Osteocyte (in vitro differentiated cells): ENCODE results near the gene VSX1. TPM values are rescaled to one million over a fixed set of nuclear protein-coding genes. Genes with fewer than 3 reads are reported as not detected.

Source experiments
- DNase-seq: peaks from one replicate; pipeline ENCODE4 v3.0.0; 2021; ENCODE audit warnings: mixed read lengths; ENCODE audit not compliant: unreplicated experiment; ENCODE audit errors: extremely low spot score
- H3K27ac Mint-ChIP-seq: one replicate; pipeline ENCODE4 v1.8.0; 2021; ENCODE audit warnings: mild to moderate bottlenecking, mixed read lengths; ENCODE audit not compliant: unreplicated experiment
- H3K27me3 Mint-ChIP-seq: one replicate; pipeline ENCODE4 v1.8.0; 2021; ENCODE audit warnings: mixed read lengths; ENCODE audit not compliant: unreplicated experiment
- H3K36me3 Mint-ChIP-seq: one replicate; pipeline ENCODE4 v1.8.0; 2021; ENCODE audit warnings: mixed read lengths; ENCODE audit not compliant: unreplicated experiment
- H3K4me1 Mint-ChIP-seq: one replicate; pipeline ENCODE4 v1.8.0; 2021; ENCODE audit warnings: mixed read lengths; ENCODE audit not compliant: unreplicated experiment
- H3K4me3 Mint-ChIP-seq: one replicate; pipeline ENCODE4 v1.8.0; 2021; ENCODE audit warnings: mild to moderate bottlenecking, moderate library complexity, mixed read lengths; ENCODE audit not compliant: unreplicated experiment
- H3K9me3 Mint-ChIP-seq: one replicate; pipeline ENCODE4 v1.8.0; 2021; ENCODE audit warnings: mixed read lengths; ENCODE audit not compliant: unreplicated experiment
- total RNA-seq: library from RNA; stranded (reverse); gene quantifications from 2 replicates; pipeline ENCODE4 v1.2.1, GENCODE V29; 2021
- TF ChIP-seq, protein P1 (sequence below): fragments of 200-600 bp; sonication (generic); IDR thresholded peaks from 2 replicates; pipeline ENCODE4 v1.5.0; 2021; ENCODE audit warnings: antibody characterized with exemption, mild to moderate bottlenecking, moderate library complexity

VSX1 gene
- total RNA-seq, 1 donor from 2014 or later: not detected

DNA sequence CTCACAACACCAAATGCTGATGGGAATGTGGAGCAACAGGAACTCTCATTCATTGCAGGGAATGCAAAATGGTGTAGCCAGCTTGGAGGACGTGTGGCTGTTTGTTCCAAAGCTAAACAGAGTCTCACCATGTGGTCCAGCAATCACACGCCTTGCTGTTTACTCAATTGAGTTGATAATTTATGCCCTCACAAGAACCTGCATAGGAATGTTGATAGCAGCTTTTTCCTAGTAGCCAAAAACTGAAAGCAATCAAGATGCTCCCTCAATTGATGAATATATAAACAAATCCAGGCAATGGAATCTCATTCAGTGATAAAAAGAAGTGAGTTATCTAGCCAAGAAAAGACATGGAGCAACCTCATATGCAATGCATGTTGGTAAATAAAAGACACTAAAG is 15.6 kb upstream of the VSX1 start:
- TF ChIP-seq, protein P1, sequence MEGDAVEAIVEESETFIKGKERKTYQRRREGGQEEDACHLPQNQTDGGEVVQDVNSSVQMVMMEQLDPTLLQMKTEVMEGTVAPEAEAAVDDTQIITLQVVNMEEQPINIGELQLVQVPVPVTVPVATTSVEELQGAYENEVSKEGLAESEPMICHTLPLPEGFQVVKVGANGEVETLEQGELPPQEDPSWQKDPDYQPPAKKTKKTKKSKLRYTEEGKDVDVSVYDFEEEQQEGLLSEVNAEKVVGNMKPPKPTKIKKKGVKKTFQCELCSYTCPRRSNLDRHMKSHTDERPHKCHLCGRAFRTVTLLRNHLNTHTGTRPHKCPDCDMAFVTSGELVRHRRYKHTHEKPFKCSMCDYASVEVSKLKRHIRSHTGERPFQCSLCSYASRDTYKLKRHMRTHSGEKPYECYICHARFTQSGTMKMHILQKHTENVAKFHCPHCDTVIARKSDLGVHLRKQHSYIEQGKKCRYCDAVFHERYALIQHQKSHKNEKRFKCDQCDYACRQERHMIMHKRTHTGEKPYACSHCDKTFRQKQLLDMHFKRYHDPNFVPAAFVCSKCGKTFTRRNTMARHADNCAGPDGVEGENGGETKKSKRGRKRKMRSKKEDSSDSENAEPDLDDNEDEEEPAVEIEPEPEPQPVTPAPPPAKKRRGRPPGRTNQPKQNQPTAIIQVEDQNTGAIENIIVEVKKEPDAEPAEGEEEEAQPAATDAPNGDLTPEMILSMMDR: no peak
- DNase-seq: no peak
- H3K4me3 Mint-ChIP-seq: no peak overlapping the region
- H3K27ac Mint-ChIP-seq: no peak overlapping the region
- H3K9me3 Mint-ChIP-seq: no peaks in the 10 kb centered on the region
- peaks cover 67% of the 10 kb centered on the region for H3K27me3 Mint-ChIP-seq
- no peaks in the 10 kb centered on the region for H3K4me1 Mint-ChIP-seq
- H3K36me3 Mint-ChIP-seq: no peaks in the 10 kb centered on the region

DNA sequence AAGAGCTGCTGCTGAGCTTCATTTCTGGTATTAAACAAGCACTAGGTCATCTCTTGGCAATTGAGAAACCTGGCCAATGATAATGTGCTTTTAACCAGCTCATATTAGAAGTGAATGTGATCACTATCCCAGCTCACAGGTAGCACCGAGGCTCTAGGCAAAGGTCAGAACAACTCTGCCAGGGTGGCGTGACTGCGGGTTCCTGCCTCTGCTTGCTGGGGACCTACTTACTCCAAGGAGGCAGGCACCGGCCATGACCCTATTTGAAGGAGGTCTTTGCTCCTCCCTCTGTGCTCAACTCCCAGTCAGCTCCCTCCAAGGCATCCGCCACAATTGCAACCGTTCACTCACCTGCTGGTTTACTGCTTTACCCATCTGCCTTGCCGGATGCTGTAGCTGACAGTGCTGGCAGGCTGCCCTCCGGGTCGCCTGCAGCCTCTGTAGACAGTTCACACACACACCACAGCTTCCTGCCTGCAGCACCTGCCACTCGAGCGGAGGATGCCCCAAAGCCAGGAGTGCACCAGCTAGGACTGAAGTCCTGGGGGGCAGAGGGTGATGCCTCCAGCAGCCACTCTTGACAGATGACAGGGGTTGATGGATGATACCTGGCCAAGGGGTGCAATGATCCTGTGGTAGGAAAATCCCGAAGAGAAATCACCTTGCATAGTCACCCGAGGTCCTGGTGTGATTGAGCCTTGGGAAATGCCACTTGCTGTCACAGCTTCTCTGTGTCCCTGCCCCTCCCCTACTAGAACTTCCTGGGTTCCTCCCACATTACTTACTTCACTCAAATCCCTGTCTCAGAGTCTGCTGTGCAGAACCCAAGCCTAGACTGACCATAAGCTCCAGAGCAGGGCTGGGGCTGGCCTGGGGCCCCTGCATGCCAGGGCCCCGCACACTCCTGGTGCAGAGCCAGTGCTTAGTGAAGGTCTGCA is 8.8 kb upstream of the VSX1 start:
- no peaks in the 10 kb centered on the region for H3K36me3 Mint-ChIP-seq
- no peak for DNase-seq
- no peaks in the 10 kb centered on the region for H3K4me1 Mint-ChIP-seq
- TF ChIP-seq, protein P1: no peak
- H3K27me3 Mint-ChIP-seq: peaks cover 71% of the 10 kb centered on the region
- H3K27ac Mint-ChIP-seq: no peak overlapping the region
- H3K4me3 Mint-ChIP-seq: no peak overlapping the region
- no peaks in the 10 kb centered on the region for H3K9me3 Mint-ChIP-seq

DNA sequence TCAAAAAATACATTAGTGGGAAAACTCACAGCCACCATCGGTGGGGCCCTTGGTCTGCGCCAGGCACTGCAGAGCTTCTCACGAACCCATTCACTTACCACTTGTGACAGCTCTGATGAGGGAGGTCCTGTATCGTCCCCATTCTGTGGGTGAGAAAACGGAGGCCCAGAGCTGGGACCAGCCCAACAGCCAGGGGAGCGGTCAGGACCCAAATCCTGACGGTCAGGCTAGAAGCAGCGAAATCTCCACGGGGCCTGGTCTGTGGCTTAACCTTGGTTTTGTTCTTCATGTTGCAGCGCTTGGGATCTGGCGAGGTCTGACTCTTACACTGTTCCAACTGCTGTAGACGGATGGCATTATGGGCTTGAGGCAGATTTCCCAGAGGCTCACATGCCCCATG is 7.7 kb upstream of the VSX1 start:
- Mint-ChIP-seq H3K4me3 (no peak overlapping the region), H3K4me1 (peaks cover 2% of the 10 kb centered on the region), H3K36me3 (no peaks in the 10 kb centered on the region), H3K27me3 (peaks cover 70% of the 10 kb centered on the region), H3K9me3 (no peaks in the 10 kb centered on the region), H3K27ac (no peak overlapping the region)
- TF ChIP-seq, protein P1: no peak
- no peak for DNase-seq

DNA sequence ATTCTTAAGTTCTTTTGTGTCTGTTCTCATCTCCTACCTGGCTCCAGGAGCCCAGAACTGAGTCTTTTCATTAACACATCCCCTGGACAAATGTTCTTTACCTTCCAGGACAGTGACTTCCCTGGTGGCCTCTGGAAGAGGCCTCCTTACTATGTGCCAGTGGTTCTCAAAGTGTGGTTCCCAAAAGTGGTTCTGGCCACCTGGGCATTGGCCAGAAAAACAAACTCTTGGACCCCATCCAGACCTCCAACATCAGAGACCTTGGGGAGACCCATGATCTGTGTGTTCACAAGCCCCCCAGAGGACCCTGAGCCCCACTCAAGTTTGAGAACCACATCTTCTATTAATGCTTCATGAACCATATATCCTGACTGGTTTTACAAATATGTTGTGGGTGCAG is 7.2 kb upstream of the VSX1 start:
- DNase-seq: no peak
- H3K9me3 Mint-ChIP-seq: no peaks in the 10 kb centered on the region
- no peak overlapping the region for H3K4me3 Mint-ChIP-seq
- peaks cover 71% of the 10 kb centered on the region for H3K27me3 Mint-ChIP-seq
- peaks cover 8% of the 10 kb centered on the region for H3K4me1 Mint-ChIP-seq
- H3K36me3 Mint-ChIP-seq: no peaks in the 10 kb centered on the region
- no peak overlapping the region for H3K27ac Mint-ChIP-seq
- TF ChIP-seq, protein P1: no peak

DNA sequence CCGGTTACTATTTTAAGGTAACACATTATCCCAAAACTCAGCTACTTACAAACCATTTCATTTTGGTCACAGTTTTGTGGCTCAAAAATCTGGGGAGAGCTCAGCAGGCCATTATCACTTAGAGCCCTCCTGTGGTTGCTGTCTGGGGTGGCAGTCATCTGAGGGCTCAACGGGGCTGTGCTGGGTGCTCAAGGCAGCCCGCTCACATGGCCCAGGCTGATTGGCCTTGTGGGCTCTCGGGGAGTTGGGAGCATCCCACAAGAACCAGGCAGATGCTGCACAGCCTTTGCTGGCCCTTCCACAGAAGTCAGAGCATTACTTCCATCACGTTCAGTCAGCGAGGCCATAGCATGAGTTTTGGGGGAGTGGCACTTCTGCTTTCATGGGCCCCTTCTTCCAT is 6.3 kb upstream of the VSX1 start:
- no peak overlapping the region for H3K27ac Mint-ChIP-seq
- peaks cover 76% of the 10 kb centered on the region for H3K27me3 Mint-ChIP-seq
- H3K36me3 Mint-ChIP-seq: no peaks in the 10 kb centered on the region
- H3K4me1 Mint-ChIP-seq: peaks cover 16% of the 10 kb centered on the region
- TF ChIP-seq, protein P1: no peak
- no peak for DNase-seq
- no peak overlapping the region for H3K4me3 Mint-ChIP-seq
- no peaks in the 10 kb centered on the region for H3K9me3 Mint-ChIP-seq
